ENCODE data around the gene KLK8.

The KLK8 gene

GRCh38 chr19:51014242-51014641 lies 12.8 kb upstream of the KLK8 start:
- H3K4me1 ChIP-seq (ENCODE audit: control insufficient read depth, insufficient read depth, low read length): no peaks in the 10 kb centered on the region
- peaks cover 9% of the 10 kb centered on the region for H3K27me3 ChIP-seq (ENCODE audit: control insufficient read depth, insufficient read depth, low read length)
- no peak overlapping the region for H3K4me3 ChIP-seq (ENCODE audit: low read length)
- H3K27ac ChIP-seq (ENCODE audit: low read depth, low read length): no peak overlapping the region
- H3K36me3 ChIP-seq (ENCODE audit: control insufficient read depth, insufficient read depth, low read length): no peaks in the 10 kb centered on the region
- H3K9ac ChIP-seq (ENCODE audit: low read length): no peak overlapping the region

GRCh38 chr19:51012661-51013190 lies 11.3 kb upstream of the KLK8 start:
- H3K4me1 ChIP-seq (ENCODE audit: control insufficient read depth, insufficient read depth, low read length): no peaks in the 10 kb centered on the region
- H3K36me3 ChIP-seq (ENCODE audit: control insufficient read depth, insufficient read depth, low read length): no peaks in the 10 kb centered on the region
- peaks cover 9% of the 10 kb centered on the region for H3K27me3 ChIP-seq (ENCODE audit: control insufficient read depth, insufficient read depth, low read length)
- H3K4me3 ChIP-seq (ENCODE audit: low read length): no peak overlapping the region
- no peak overlapping the region for H3K27ac ChIP-seq (ENCODE audit: low read depth, low read length)
- H3K9ac ChIP-seq (ENCODE audit: low read length): no peak overlapping the region

GRCh38 chr19:51010066-51010795 lies 8.8 kb upstream of the KLK8 start:
- H3K9ac ChIP-seq (ENCODE audit: low read length): no peak overlapping the region
- no peak overlapping the region for H3K27ac ChIP-seq (ENCODE audit: low read depth, low read length)
- no peaks in the 10 kb centered on the region for H3K27me3 ChIP-seq (ENCODE audit: control insufficient read depth, insufficient read depth, low read length)
- no peaks in the 10 kb centered on the region for H3K4me1 ChIP-seq (ENCODE audit: control insufficient read depth, insufficient read depth, low read length)
- no peak overlapping the region for H3K4me3 ChIP-seq (ENCODE audit: low read length)
- H3K36me3 ChIP-seq (ENCODE audit: control insufficient read depth, insufficient read depth, low read length): no peaks in the 10 kb centered on the region

- H3K4me1 ChIP-seq (ENCODE audit: control insufficient read depth, insufficient read depth, low read length): no peaks in the 10 kb centered on the region
- H3K27me3 ChIP-seq (ENCODE audit: control insufficient read depth, insufficient read depth, low read length): no peaks in the 10 kb centered on the region
- H3K4me3 ChIP-seq (ENCODE audit: low read length): no peak overlapping the region
- H3K27ac ChIP-seq (ENCODE audit: low read depth, low read length): no peak overlapping the region
- no peaks in the 10 kb centered on the region for H3K36me3 ChIP-seq (ENCODE audit: control insufficient read depth, insufficient read depth, low read length)
- H3K9ac ChIP-seq (ENCODE audit: low read length): no peak overlapping the region
Measured at GRCh38 chr19:51009061-51009891, 7.9 kb upstream of the KLK8 start.

- Histone ChIP-seq H3K4me3 (ENCODE audit: low read length) (no peak overlapping the region), H3K27me3 (ENCODE audit: control insufficient read depth, insufficient read depth, low read length) (peaks cover 1% of the 10 kb centered on the region), H3K27ac (ENCODE audit: low read depth, low read length) (no peak overlapping the region), H3K9ac (ENCODE audit: low read length) (no peak overlapping the region), H3K36me3 (ENCODE audit: control insufficient read depth, insufficient read depth, low read length) (no peaks in the 10 kb centered on the region), H3K4me1 (ENCODE audit: control insufficient read depth, insufficient read depth, low read length) (no peaks in the 10 kb centered on the region)
Measured at GRCh38 chr19:51007488-51007887, 6.1 kb upstream of the KLK8 start.

GRCh38 chr19:51006406-51006805 lies 5.0 kb upstream of the KLK8 start:
- Histone ChIP-seq H3K9ac (ENCODE audit: low read length) (no peak overlapping the region), H3K27me3 (ENCODE audit: control insufficient read depth, insufficient read depth, low read length) (peaks cover 7% of the 10 kb centered on the region)

GRCh38 chr19:51005248-51005647 lies 3.8 kb upstream of the KLK8 start:
- no peaks in the 10 kb centered on the region for H3K4me1 ChIP-seq (ENCODE audit: control insufficient read depth, insufficient read depth, low read length)
- peaks cover 7% of the 10 kb centered on the region for H3K27me3 ChIP-seq (ENCODE audit: control insufficient read depth, insufficient read depth, low read length)
- no peak overlapping the region for H3K27ac ChIP-seq (ENCODE audit: low read depth, low read length)
- H3K9ac ChIP-seq (ENCODE audit: low read length): no peak overlapping the region
- no peaks in the 10 kb centered on the region for H3K36me3 ChIP-seq (ENCODE audit: control insufficient read depth, insufficient read depth, low read length)
- no peak overlapping the region for H3K4me3 ChIP-seq (ENCODE audit: low read length)

More at GRCh38 chr19:51006406-51006805, 5.0 kb upstream of the KLK8 start:
- Histone ChIP-seq H3K4me1 (ENCODE audit: control insufficient read depth, insufficient read depth, low read length) (no peaks in the 10 kb centered on the region), H3K4me3 (ENCODE audit: low read length) (no peak overlapping the region), H3K27ac (ENCODE audit: low read depth, low read length) (no peak overlapping the region), H3K36me3 (ENCODE audit: control insufficient read depth, insufficient read depth, low read length) (no peaks in the 10 kb centered on the region)

GRCh38 chr19:51003316-51003715 lies 1.9 kb upstream of the KLK8 start:
- H3K9ac ChIP-seq (ENCODE audit: low read length): no peak overlapping the region
- H3K27me3 ChIP-seq (ENCODE audit: control insufficient read depth, insufficient read depth, low read length): peaks cover 7% of the 10 kb centered on the region
- no peaks in the 10 kb centered on the region for H3K4me1 ChIP-seq (ENCODE audit: control insufficient read depth, insufficient read depth, low read length)
- no peak overlapping the region for H3K4me3 ChIP-seq (ENCODE audit: low read length)
- no peak overlapping the region for H3K27ac ChIP-seq (ENCODE audit: low read depth, low read length)
- no peaks in the 10 kb centered on the region for H3K36me3 ChIP-seq (ENCODE audit: control insufficient read depth, insufficient read depth, low read length)

- H3K9ac ChIP-seq (ENCODE audit: low read length): no peak overlapping the region
- no peak overlapping the region for H3K4me3 ChIP-seq (ENCODE audit: low read length)
- no peak overlapping the region for H3K27ac ChIP-seq (ENCODE audit: low read depth, low read length)
- no peaks in the 10 kb centered on the region for H3K36me3 ChIP-seq (ENCODE audit: control insufficient read depth, insufficient read depth, low read length)
- H3K4me1 ChIP-seq (ENCODE audit: control insufficient read depth, insufficient read depth, low read length): no peaks in the 10 kb centered on the region
- H3K27me3 ChIP-seq (ENCODE audit: control insufficient read depth, insufficient read depth, low read length): peaks cover 7% of the 10 kb centered on the region
Measured at GRCh38 chr19:51002542-51003311, 1.3 kb upstream of the KLK8 start.

- no peak overlapping the region for H3K9ac ChIP-seq (ENCODE audit: low read length)
- no peak overlapping the region for H3K27ac ChIP-seq (ENCODE audit: low read depth, low read length)
- H3K27me3 ChIP-seq (ENCODE audit: control insufficient read depth, insufficient read depth, low read length): peaks cover 7% of the 10 kb centered on the region
- H3K36me3 ChIP-seq (ENCODE audit: control insufficient read depth, insufficient read depth, low read length): no peaks in the 10 kb centered on the region
- no peak overlapping the region for H3K4me3 ChIP-seq (ENCODE audit: low read length)
- no peaks in the 10 kb centered on the region for H3K4me1 ChIP-seq (ENCODE audit: control insufficient read depth, insufficient read depth, low read length)
Measured at GRCh38 chr19:51002089-51002532, 707 bp upstream of the KLK8 start.

GRCh38 chr19:51000981-51001380 lies 423 bp downstream of the KLK8 start:
- Histone ChIP-seq H3K27me3 (ENCODE audit: control insufficient read depth, insufficient read depth, low read length) (peaks cover 7% of the 10 kb centered on the region), H3K36me3 (ENCODE audit: control insufficient read depth, insufficient read depth, low read length) (no peaks in the 10 kb centered on the region), H3K9ac (ENCODE audit: low read length) (no peak overlapping the region), H3K4me1 (ENCODE audit: control insufficient read depth, insufficient read depth, low read length) (no peaks in the 10 kb centered on the region), H3K4me3 (ENCODE audit: low read length) (no peak overlapping the region), H3K27ac (ENCODE audit: low read depth, low read length) (no peak overlapping the region)

GRCh38 chr19:51000426-51000825 lies 978 bp downstream of the KLK8 start:
- no peak overlapping the region for H3K4me3 ChIP-seq (ENCODE audit: low read length)
- H3K9ac ChIP-seq (ENCODE audit: low read length): no peak overlapping the region
- H3K27me3 ChIP-seq (ENCODE audit: control insufficient read depth, insufficient read depth, low read length): peaks cover 7% of the 10 kb centered on the region
- H3K4me1 ChIP-seq (ENCODE audit: control insufficient read depth, insufficient read depth, low read length): no peaks in the 10 kb centered on the region
- no peaks in the 10 kb centered on the region for H3K36me3 ChIP-seq (ENCODE audit: control insufficient read depth, insufficient read depth, low read length)
- H3K27ac ChIP-seq (ENCODE audit: low read depth, low read length): no peak overlapping the region
